NCI-H82 treated with DMSO at 0.1 percent for 48 hours (cell line): ENCODE measurements around the gene BAIAP2.
A peak's percentile ranks its signal among the peaks of the same experiment; 100 is the strongest.

Source experiments
- DNase-seq: peaks from one replicate; lab custom pipeline; 2025; ENCODE audit not compliant: unreplicated experiment; lab: John Stamatoyannopoulos, UW

Gene BAIAP2

DNA sequence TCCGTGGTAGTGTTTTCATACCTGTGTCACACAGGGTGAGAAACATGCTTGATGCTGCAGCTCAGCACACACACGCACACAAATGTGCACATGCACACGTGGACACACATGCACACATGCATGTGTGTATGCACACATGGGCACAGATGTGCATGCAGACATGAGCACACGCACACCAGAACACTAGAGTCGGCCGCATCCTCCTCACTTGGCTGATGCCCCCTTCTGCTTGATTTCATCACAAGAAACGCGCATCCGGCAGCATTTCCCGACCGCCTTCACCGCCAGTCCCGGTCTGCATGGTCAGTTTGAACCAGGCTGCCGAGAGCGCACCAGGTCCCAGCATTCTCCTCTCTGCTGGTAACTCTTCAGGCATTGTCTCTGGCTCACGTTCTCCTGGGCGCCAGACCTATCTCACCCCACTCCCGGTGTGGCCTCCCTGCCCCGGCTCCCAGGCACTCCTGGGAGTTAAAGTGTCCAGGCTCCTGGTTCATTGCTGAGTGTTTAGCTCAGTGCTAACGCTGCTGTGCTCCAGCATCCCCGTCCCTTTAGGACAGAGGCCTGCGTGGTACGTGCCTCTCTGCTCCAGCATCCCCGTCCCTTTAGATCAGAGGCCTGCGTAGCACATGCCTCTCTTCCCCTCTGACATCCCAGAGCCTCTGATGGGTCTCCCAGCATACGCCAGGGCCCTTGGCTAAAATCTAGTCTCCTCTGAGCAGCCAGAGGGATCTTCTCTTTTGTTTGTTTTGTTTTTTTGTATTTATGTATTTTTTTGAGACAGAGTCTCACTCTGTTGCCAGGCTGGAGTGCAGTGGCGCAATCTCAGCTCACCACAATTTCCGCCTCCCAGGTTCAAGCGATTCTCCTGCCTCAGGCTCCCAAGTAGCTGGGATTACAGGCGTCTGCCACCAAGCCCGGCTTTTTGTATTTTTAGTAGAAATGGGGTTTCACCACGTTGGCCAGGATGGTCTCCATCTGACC is 16.0 kb downstream of the BAIAP2 start:
- no peak for DNase-seq

- DNase-seq, result peak; percentile 48
These were observed 17.4 kb downstream of the BAIAP2 start for GRCh38 chr17:81052199-81052997.

DNA sequence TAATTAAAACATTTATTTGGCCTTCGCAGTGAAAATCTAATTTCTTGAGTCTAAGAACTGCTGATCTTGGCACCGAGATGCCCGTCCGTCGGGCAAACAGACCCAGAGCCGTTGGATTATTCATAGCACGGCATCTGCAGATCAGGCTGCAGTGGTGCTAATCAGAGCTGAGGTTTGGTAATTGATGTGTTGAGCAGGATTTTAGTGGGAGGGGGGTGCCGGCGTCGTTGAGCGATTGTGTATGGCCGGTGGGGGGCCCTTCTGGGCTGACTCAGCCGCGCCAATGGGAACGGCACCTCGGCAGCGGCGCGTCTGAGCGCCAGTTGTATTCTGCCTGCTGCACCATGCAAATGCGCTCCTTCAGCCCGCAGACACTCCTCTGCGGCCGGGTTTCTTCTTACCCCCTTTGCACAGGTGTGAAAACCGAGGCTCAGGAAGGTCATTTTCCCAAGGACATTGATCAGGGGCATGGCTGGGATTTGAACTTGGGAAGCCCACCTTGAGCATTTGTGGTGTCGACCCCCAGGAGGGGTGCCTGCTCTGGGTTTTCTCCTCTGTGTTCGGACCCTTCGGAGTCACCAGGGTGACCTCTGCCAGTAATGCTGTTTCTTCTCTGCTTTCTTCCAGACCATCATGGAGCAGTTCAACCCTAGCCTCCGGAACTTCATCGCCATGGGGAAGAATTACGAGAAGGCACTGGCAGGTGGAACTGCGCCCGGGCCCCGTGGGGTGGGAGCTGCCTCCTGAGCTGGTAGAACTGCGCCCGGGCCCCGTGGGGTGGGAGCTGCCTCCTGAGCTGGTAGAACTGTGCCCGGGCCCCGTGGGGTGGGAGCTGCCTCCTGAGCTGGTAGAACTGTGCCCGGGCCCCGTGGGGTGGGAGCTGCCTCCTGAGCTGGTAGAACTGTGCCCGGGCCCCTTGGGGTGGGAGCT is 18.4 kb downstream of the BAIAP2 start:
- no peak for DNase-seq

DNA sequence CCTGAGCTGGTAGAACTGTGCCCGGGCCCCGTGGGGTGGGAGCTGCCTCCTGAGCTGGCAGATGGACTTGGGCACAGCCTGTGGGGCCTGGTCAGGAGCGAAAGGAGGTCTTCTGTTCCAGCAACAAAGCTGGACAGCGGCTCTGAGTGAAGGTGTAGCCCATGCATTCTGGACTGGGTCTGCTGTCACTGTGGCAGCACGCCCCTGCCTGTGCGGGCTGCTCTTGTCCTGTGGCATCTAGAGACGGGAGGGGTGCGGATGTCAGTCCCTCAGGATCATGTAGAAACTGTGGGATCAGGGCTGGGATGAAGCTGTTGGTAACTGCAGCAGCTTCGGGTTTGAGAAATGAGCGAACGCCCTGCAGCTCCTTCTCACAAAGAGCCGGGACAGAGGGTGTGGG is 19.4 kb downstream of the BAIAP2 start:
- DNase-seq, result no peak

- DNase-seq, result no peak
These were observed 20.0 kb downstream of the BAIAP2 start for GRCh38 chr17:81054881-81055370.

GRCh38 chr17:81056312-81056711 is 21.4 kb downstream of the BAIAP2 start:
- no peak for DNase-seq

GRCh38 chr17:81057079-81057730 is 22.3 kb downstream of the BAIAP2 start:
- no peak for DNase-seq

GRCh38 chr17:81057777-81058176 is 22.8 kb downstream of the BAIAP2 start:
- no peak for DNase-seq

GRCh38 chr17:81058263-81058871 is 23.4 kb downstream of the BAIAP2 start:
- no peak for DNase-seq

DNA sequence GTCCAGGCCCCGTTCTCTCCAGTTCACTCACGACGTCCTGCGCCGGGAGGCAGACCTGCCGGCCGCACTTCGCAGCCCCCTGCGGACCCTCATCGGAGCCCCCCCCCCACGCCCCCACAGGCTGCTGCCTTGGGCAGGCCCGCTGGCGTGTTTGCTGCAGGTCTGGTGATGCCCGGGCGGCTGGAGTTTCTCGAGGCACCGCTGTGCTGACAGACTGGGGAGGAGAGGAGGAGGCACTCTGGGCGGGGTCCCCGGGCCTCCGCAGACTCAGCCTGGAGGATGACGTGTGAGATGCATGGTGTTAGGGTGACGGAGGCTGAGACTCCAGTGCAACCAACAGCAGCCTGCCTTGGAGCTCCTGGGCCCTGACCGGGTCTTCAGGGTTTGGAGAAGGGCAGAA is 24.1 kb downstream of the BAIAP2 start:
- no peak for DNase-seq

DNA sequence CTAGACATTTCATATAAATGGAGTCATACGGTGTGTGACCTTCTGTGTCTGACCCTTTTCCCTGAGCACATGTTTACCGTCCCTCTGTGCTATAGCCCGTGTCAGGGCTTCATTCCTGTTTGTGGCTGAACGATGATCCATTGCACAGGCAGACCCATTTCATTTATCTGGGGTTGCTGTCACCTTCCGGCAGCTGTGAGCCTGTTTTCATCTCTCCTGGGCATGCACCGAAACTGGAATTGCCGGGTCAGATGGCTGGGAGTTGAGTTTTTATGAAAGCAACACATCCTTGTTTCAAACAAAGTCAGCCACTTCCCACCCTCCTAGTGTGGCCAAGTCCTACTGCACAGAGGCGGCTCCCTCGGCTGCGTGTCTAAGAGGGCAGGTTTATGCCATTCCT is 25.5 kb downstream of the BAIAP2 start:
- no peak for DNase-seq

DNA sequence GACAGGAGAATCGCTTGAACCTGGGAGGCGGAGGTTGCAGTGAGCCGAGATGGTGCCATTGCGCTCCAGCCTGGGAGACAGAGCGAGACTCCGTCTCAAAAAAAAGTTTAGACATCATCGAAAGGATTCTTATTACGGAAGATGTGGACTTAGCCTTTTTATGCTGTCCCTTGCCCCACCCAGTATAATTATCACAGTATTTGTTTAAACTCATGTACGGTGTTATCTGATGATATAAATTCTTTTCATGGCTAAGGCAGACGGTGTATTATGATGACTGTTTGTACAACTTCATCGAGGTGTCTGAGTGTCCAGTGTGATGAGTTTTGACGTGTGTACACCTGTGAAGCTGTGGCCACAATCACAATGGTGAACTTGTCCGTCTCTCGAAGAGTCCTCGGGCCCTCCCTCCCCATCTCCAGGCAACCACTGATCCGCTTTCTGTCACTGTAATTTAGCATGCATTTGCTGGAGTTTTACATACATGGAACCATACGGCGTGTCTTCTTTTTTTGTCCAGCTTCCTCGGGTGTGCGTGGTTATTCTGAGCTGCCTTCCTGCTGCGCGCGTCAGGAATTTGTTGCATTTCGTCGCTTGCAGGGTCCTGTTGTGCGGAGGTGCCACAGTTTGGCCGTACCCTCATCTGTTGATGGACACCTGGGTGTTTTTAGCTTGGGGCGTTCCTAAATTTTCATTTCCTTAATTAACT is 26.2 kb downstream of the BAIAP2 start:
- DNase-seq, result no peak

GRCh38 chr17:81062014-81062780 is 27.2 kb downstream of the BAIAP2 start:
- DNase-seq, result no peak

DNA sequence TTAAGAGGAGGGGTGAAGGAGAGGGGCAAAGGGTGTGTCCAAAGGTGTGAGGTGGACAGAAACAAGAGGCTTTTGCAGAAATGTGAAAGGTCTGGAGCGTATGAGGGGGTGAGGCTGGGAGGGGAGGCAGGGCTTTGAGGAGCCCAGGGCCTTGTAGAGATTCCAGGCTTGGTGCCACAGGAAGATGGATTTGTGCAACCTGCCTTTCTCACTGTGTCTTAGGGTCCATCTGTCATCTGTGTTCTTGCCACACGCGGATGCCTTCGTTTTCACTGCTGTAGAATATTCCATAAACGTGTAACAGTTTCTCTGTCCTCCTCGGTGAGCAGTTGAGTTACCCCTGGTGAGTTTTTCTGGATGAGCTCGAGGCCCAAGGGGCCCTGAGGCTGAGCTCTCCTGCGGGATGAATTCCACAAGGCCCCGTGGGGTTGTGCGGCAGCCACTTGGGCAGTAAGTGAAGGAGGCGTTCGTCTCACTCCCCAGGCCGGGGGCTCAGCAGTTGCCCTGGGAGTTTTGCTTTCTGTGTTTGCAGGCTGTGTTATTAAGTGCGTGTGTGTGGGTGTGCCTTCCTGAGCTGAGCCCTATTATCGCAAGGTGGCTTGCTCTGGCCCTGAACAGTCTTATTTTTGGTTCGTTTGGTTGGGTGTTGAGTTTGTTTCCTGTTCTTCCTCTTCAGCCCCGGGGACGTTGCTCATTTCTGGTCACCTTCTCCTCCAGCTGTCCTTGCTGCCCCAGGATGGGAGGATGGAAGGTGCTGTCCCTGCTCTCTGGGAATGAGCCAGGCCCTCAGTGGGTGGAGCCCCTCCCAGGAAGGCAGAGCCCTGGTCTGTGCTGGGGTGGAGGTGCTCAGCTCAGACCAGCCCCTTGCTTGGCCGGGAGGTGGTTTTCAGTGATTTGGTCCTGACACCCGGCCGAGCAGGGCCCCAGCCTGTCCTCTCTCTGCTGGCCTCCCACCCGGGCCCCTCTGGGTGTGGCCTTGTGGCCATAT is 28.4 kb downstream of the BAIAP2 start:
- DNase-seq, result no peak

- no peak for DNase-seq
These were observed 29.9 kb downstream of the BAIAP2 start for GRCh38 chr17:81064678-81065475.

DNA sequence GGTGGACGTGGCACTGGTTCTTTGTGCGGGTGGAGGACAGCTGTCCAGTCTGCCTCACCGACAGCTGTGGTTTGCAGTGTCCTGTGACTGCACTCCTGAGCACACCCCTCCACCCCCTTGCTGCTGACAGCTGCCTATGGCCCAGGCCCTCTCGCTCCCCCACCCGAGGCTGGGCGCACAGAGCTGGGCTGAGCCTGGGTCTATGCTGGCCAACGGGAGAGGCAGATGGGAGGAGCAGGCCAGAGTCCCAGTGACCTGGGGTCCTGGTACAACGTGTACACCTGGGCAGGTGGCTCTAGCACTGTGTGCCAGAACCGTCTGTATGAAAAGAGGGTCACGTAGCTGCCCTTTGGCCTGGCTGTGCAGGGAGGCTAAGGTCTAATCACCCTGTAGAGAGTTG is 30.5 kb downstream of the BAIAP2 start:
- DNase-seq, result no peak
